GM21515 (cell line): ENCODE data around the gene CFAP57.
"Not testable (repeated sequence)": the region's sequence is repeated elsewhere in the genome, so short reads cannot be mapped to it uniquely, and the experiment has no call there.

Experiments
- ATAC-seq: cut with Tn5 transposase; IDR thresholded peaks from one replicate; pipeline ENCODE4 v1.9.1; 2021; ENCODE audit not compliant: unreplicated experiment

CFAP57 gene

GRCh38 chr1:43171876-43172526, at the start of gene CFAP57, which contains the start of gene EBNA1BP2:
Gene CFAP57, plus strand, starts transcription at chr1:43172330. Its CDS starts 424 bp downstream, at chr1:43172754.
Gene EBNA1BP2, minus strand, starts transcription at chr1:43172290. Its CDS starts 172 bp downstream, at chr1:43172118.
- ATAC-seq: peak; percentile 87

GRCh38 chr1:43123031-43123430, 49.1 kb upstream of the CFAP57 start:
- ATAC-seq: no peak

- ATAC-seq: no peak
Observed at GRCh38 chr1:43128816-43129215, 43.3 kb upstream of the CFAP57 start.

- ATAC-seq: no peak
Observed at GRCh38 chr1:43129426-43129825, 42.7 kb upstream of the CFAP57 start.

- ATAC-seq: no peak
Observed at GRCh38 chr1:43134068-43134467, 38.1 kb upstream of the CFAP57 start.

- no peak for ATAC-seq
Observed at GRCh38 chr1:43134640-43135039, 37.5 kb upstream of the CFAP57 start.

GRCh38 chr1:43135857-43136781, 36.0 kb upstream of the CFAP57 start:
- ATAC-seq: no peak

- no peak for ATAC-seq
Observed at GRCh38 chr1:43137445-43138052, 34.6 kb upstream of the CFAP57 start.

GRCh38 chr1:43139295-43139694, 32.8 kb upstream of the CFAP57 start:
- ATAC-seq: not testable (repeated sequence)

- ATAC-seq: no peak
Observed at GRCh38 chr1:43140010-43140409, 32.1 kb upstream of the CFAP57 start.

- ATAC-seq: no peak
Observed at GRCh38 chr1:43140583-43140982, 31.5 kb upstream of the CFAP57 start.

GRCh38 chr1:43143441-43143888, 28.7 kb upstream of the CFAP57 start:
- ATAC-seq: no peak

- ATAC-seq: no peak
Observed at GRCh38 chr1:43144237-43144636, 27.9 kb upstream of the CFAP57 start.

GRCh38 chr1:43147625-43148327, 24.4 kb upstream of the CFAP57 start:
- ATAC-seq: no peak

GRCh38 chr1:43149889-43150288, 22.2 kb upstream of the CFAP57 start:
- ATAC-seq: no peak

GRCh38 chr1:43152866-43153265, 19.3 kb upstream of the CFAP57 start:
- no peak for ATAC-seq

GRCh38 chr1:43153443-43153842, 18.7 kb upstream of the CFAP57 start:
- no peak for ATAC-seq

- no peak for ATAC-seq
Observed at GRCh38 chr1:43156026-43156425, 16.1 kb upstream of the CFAP57 start.

GRCh38 chr1:43165162-43165561, 7.0 kb upstream of the CFAP57 start:
- no peak for ATAC-seq

GRCh38 chr1:43165765-43166164, 6.4 kb upstream of the CFAP57 start:
- no peak for ATAC-seq

GRCh38 chr1:43171312-43171875, 736 bp upstream of the CFAP57 start:
- ATAC-seq: no peak
